GM12873 (cell line): ENCODE results near the gene CPE.

Experiments
- CTCF ChIP-seq: IDR thresholded peaks from 2 replicates; pipeline ENCODE4 v1.5.1; 2012; ENCODE audit warnings: low read depth, mild to moderate bottlenecking, moderate library complexity, low read length, control low read depth; ENCODE audit not compliant: insufficient read depth; ENCODE audit errors: missing control alignments

The CPE gene

GRCh38 chr4:165516281-165516833, 137.5 kb downstream of the CPE start:
- no peak for TF ChIP-seq CTCF

- no peak for TF ChIP-seq CTCF
These were observed 138.4 kb downstream of the CPE start for GRCh38 chr4:165517216-165517615.

GRCh38 chr4:165518024-165518616, 139.3 kb downstream of the CPE start:
- TF ChIP-seq CTCF, result no peak

GRCh38 chr4:165518686-165519085, 139.9 kb downstream of the CPE start:
- no peak for TF ChIP-seq CTCF

- TF ChIP-seq CTCF, result no peak
These were observed 140.8 kb downstream of the CPE start for GRCh38 chr4:165519591-165519990.

GRCh38 chr4:165520086-165520485, 141.3 kb downstream of the CPE start:
- TF ChIP-seq CTCF, result no peak

- TF ChIP-seq CTCF, result no peak
These were observed 143.2 kb downstream of the CPE start for GRCh38 chr4:165522050-165522449.
